Neural progenitor cell (in vitro differentiated cells): ENCODE data around the gene TTLL8.

Experiments used
- CTCF ChIP-seq: fragments of 200-600 bp; sonication (generic); IDR thresholded peaks from 2 replicates; pipeline ENCODE4 v1.5.1; 2017; ENCODE audit warnings: antibody characterized with exemption, mild to moderate bottlenecking
- EZH2 ChIP-seq: fragments of 200-600 bp; sonication (generic); IDR thresholded peaks from 2 replicates; pipeline ENCODE4 v1.6.1; 2017; ENCODE audit warnings: antibody characterized with exemption, mild to moderate bottlenecking, moderate library complexity

- no peak for TF ChIP-seq CTCF
- TF ChIP-seq EZH2 = no peak
These were observed 81.5 kb downstream of the TTLL8 start for GRCh38 chr22:49976439-49977175.
